Activated CD4-positive, alpha-beta T cell treated with anti-CD3 and anti-CD28 coated beads, Interleukin-2, amount 50 U/mL, for 4 hours (primary cell): ENCODE results near the gene BTNL3.
"Not testable (repeated sequence)": the region's sequence is repeated elsewhere in the genome, so short reads cannot be mapped to it uniquely, and the experiment has no call there.

ENCODE experiments used
- DNase-seq, 2 experiments: peaks; one replicate each; pipeline ENCODE4 v3.0.0-alpha.2; 2020

Gene BTNL3, protein sequence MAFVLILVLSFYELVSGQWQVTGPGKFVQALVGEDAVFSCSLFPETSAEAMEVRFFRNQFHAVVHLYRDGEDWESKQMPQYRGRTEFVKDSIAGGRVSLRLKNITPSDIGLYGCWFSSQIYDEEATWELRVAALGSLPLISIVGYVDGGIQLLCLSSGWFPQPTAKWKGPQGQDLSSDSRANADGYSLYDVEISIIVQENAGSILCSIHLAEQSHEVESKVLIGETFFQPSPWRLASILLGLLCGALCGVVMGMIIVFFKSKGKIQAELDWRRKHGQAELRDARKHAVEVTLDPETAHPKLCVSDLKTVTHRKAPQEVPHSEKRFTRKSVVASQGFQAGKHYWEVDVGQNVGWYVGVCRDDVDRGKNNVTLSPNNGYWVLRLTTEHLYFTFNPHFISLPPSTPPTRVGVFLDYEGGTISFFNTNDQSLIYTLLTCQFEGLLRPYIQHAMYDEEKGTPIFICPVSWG

DNA sequence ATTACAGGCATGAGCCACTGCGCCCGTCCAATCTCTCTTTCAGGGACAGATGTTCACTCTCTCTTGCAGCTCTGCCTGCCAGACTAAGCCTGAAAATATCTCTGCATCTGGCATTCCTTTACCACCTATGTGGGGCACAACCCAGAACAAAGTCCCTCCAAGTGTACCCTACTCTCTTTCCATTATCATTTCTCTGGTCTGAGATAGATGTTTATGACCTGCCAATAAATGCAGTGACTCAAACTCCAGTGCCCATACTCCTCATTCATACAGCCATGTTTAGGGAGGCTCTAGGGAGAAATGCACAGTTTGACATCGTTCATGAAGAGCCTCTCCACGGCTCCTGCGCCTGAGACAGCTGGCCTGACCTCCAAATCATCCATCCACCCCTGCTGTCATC is at the start of gene BTNL3:
TSS of gene BTNL3 (plus strand) at position 255 of the 400 bp plus-strand sequence. CDS start 183 bp downstream, outside the sequence.
- DNase-seq = no peak

DNA sequence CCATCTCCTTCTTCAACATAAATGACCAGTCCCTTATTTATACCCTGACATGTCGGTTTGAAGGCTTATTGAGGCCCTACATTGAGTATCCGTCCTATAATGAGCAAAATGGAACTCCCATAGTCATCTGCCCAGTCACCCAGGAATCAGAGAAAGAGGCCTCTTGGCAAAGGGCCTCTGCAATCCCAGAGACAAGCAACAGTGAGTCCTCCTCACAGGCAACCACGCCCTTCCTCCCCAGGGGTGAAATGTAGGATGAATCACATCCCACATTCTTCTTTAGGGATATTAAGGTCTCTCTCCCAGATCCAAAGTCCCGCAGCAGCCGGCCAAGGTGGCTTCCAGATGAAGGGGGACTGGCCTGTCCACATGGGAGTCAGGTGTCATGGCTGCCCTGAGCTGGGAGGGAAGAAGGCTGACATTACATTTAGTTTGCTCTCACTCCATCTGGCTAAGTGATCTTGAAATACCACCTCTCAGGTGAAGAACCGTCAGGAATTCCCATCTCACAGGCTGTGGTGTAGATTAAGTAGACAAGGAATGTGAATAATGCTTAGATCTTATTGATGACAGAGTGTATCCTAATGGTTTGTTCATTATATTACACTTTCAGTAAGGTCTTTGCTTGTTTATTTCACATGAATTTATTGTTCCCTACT is 38.2 kb upstream of the BTNL3 start:
- no peak for DNase-seq

DNA sequence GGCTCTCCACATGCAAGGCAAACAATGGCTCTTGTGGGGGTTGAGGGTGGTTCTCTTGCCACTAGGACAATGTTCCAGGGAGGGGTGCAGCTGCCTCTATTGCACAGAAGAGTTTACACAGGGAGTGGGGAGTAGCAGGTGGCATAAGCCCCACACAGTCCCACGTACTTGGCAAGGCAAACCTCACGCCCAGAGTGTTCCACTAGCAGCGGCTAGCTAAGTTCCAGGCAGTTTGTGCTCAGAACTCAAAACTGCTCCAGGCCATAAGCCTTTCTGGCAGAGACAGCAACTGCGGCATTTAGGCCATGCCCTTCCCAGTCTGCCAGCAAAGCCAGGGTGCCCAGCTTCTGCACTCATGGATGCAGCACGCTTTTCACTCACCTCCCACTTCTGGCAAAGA is 29.0 kb upstream of the BTNL3 start:
- DNase-seq = no peak

DNA sequence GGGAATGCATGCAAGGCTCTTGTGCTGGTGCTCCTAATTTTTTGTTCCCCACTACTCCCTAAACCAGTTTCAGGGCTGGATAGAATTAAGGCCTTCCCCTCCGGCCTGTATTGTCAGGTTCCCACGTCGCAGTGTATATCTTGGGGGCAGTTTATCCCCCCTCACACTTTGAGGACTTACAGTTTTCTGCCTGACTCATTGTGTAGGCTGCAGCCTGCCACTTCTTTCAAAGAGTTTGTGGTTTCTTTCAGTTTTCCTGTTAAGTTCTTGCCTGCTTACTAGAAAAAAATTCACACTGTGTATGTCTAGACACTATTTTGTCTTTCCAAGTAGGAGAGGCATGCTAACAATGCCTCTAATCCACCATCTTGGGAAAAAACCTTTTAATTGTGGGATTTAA is 28.4 kb upstream of the BTNL3 start:
- no peak for DNase-seq

DNA sequence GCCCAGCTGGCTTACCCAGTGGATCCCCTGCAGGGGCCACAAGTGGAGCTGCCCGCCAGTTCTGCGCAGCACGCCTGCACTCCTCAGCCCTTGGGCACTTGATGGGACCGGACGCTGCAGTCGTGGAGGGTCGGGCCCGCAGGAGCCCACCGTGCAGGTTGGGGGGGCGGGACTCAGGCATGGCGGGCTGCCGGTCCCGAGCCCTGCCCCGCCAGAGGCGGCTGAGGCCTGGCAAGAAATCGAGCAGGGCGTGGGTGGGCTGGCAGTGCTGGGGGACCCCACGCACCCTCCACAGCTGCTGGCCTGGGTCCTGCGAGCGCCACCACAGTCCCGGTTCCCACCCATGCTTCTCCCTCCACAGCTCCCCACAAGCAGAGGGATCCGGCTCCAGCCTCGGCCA is 19.2 kb upstream of the BTNL3 start:
- no peak for DNase-seq

DNA sequence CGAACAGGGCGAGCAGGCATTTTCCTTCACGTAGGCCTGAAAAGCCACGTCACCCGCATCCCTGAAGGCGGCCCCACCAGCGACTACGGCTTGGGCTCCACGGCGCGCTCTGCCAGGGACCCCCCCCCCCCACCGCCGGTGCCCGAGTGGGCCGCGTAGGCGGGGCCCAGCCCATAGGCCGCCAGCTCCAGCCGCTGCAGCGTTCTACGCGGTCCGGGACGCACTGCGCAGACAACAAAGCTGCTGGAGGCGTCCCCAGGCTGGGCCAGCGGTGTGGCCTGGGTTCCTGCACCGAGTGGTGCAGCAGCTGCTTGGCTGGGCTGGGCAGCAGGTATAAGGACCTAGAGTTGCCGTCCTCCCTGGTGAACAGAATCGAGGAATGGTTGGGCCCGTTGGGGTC is 18.3 kb upstream of the BTNL3 start:
- no peak for DNase-seq

DNA sequence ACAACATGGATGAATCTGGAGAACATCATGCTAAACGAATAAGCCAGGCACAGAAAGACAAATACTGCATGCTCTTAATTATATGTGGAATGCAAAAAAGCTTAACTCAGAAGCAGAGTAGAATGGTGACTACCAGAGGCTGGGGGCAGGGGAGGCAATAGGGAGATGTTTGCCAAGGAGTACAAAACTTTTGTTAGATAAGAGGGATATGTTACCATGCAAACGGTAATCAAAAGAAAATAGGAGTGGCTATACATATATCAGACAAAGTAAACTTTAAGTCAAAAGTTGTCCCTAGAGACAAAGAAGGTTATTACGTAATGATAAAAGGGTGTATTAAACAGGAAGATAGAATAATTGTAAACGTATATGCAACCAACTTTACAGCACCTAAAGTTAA is 17.8 kb upstream of the BTNL3 start:
- DNase-seq = no peak

DNA sequence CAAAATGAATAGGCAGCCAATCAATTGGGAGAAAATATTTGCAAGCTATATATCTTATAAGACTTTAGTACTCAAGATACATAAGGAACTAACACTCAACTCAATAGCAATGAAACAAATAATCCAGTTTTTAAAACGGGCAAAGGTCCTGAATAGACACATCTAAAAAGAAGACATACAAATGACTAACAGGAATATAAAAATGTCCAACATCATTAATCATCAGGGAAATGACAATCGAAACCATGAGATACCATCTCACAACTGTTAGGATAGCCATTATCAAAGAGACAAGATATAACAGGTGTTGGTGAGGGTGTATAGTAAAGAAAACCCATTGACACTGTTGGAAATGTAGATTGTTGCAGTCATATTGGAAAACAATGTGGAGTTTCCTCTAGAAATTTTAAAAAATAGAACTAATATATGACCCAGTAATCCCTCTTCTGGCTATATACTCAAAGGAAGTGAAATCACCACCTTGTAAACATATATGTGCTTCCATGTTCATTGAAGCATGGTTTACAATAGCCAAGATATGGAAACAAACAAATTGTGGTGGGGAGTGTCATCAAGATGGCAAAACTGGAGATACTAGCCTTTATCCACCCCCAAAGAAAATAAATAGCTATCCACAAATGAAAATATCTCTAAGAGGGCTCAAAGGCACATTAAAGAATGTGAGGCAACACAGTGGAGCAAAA is 13.9 kb upstream of the BTNL3 start:
- DNase-seq = no peak

DNA sequence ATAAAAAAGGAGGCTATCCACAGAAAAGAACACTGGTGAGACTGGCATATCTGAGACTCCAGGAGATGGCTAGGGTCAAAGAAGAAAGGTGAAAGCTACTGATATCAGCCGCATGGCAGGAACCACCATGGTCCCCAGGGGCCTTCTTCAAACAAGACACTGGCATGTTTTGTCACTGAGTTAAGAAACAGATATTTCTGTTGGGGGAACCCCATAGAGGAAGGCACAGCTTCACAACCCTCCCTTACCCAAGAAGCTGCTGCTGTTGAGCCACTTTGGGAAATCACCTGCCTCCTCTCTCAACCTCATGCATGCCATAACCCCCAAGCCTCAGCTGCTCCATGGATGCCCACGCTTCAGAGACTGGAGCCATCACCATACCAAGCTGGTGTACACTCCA is 13.3 kb upstream of the BTNL3 start:
- no peak for DNase-seq

DNA sequence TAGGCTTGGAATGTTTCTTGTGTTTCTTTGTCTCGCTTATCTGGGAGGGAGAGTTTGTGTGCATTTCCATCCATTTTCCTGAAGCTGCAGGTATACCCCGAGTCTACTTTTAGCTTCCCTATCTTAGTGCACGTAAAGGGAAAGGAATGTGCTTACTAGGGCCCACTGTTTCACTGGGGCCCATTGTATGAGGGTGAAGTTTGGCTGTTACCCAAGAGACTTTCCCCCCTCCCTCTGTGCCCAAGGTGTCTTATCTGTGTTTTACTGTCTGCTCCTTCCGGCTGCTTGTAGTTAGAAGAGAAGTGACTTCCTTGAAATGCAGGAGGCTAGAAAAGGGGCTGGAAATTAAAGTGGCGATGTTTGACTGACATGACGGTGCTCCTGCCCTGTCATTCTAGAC is 12.1 kb upstream of the BTNL3 start:
- no peak for DNase-seq

DNA sequence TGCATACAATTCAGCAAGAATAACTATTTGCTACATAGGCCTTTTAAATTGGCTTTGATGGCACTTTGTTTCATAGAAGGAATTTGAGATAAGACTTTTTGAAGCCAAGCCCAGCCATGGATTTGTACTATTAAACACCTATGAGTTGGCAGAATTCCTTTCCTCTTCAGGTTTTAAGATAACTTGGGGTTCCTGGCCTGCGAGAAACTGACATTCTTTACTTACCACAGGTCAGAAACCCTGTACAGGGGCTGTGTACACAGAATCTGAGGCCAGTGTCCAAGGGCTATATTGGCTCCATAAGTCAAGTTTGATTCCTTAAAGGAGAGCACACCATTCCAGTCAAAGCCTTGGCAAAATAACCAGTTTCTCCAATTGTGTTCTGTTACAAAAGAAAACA is 10.8 kb upstream of the BTNL3 start:
- DNase-seq = no peak

DNA sequence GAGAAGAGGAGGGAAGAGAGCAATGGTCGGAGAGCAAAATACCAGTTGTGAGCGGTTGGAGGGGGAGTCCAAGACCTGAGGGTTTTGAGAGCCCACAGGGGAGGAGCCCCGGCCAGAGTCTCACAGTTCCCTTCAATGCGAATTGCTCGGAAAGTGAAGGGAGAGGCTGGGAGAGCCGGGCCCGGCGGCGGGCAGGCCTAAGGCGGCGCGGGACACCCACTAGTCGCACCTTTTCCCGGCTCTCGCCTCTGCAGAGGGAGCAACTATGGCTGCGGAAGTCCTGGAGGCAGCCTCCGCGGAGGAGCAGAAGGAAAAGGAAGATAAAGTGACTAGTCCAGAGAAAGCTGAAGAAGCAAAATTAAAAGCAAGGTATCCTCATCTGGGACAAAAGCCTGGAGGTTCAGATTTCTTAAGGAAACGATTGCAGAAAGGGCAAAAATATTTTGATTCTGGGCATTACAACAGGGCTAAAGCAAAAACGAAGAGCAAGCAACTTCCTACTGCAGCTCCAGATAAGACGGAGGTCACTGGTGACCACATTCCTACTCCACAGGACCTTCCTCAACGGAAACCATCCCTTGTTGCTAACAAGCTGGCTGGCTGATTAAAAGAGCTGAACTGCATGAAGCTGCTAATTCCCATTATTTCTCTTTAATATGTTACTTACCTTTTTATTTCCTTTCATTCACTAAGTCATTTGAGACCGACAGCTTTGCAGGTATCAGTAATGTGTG is 6.5 kb upstream of the BTNL3 start:
- DNase-seq = no peak

DNA sequence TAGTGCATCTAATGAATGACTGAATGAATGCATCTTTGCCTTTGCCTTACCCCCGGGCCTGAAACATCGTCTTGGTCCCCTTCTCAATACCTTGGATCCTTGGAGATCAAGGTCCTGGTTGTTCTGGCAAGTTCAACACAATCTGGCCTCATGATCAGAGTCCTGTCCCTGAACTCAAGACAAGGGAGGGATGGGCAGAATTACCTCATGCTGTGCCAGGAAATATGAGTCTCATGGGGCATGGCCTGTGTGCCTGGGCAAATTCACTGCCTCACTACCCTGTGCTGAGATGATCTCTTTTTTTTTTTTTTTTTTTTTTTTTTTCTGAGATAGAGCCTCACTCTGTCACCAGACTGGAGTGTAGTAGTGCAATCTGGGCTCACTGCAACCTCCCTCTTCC is 630 bp upstream of the BTNL3 start:
- no peak for DNase-seq

DNA sequence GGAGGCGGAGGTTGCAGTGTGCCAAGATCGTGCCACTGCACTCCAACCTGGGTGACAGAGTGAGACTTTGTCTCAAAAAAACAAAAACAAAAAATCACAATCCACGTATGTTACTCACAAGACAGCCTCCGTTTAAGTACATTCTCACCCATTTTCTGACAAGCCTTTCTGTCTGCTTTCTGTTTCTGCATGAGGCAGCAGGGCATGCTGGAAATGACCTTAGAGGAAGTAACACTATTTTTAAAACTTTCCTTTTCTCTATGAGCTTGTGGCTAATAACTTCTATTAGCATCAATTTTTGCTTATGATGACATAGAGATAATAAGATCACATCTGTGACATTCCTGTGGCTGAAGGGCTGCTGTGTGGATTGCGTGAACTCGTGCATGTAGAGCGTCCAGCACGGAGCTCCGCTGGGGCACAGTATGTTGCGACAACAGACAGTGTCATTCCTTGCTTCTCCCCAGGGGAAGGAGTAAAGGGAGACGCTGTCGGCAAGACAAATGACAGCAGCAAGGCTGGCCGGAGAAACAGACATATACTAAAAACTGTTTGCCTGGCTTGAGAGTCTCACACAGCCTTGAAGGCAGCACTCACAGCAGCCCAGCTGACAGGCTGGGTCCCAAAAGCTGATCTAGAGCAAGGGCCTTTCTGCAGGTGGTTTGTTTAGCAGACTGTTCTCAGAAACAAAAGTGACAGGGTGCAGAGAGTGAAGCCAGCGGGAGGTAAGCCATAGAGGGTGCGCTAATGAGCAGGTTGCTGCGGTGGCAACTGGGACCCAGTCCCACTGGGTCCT is 1.6 kb downstream of the BTNL3 start:
- DNase-seq = no peak

DNA sequence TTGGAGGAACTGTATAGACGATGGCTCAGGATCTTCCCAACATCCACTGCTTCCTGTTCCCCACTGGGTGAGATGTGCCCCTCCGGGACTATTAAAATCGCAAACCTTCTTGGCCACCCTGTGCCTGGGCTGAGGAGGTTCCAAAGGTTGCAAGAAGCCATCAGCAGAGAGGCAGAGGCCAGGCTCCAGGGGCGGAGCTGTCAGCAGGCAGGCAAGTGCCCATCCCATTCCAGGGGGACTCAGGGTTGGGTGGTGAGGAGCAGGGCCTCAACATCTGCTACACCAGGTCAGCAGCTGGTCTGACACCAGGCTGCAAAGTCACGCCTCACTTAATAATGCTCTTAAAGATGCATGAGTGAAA is 2.2 kb downstream of the BTNL3 start:
- no peak for DNase-seq

DNA sequence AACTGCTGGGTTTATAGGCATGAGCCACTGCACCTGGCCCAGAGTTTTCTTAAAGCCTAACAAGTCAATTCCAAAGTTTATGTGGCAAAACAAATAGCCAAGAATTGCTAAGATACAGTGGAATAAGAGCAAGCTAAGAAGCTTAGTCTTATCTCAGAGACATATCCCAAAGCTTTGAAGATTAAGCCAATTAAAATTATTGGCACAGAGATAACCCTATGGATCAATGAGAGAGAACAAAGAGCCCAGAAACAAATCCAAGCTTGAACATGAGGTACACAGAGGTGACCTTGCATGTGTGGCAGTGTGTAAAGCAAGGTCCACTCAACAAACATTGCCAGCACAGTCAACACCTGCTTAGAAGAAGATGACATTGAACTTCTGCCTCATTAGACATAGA is 13.3 kb downstream of the BTNL3 start:
- no peak for DNase-seq

DNA sequence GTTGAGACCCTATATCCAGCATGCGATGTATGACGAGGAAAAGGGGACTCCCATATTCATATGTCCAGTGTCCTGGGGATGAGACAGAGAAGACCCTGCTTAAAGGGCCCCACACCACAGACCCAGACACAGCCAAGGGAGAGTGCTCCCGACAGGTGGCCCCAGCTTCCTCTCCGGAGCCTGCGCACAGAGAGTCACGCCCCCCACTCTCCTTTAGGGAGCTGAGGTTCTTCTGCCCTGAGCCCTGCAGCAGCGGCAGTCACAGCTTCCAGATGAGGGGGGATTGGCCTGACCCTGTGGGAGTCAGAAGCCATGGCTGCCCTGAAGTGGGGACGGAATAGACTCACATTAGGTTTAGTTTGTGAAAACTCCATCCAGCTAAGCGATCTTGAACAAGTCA is 17.1 kb downstream of the BTNL3 start:
- no peak for DNase-seq

DNA sequence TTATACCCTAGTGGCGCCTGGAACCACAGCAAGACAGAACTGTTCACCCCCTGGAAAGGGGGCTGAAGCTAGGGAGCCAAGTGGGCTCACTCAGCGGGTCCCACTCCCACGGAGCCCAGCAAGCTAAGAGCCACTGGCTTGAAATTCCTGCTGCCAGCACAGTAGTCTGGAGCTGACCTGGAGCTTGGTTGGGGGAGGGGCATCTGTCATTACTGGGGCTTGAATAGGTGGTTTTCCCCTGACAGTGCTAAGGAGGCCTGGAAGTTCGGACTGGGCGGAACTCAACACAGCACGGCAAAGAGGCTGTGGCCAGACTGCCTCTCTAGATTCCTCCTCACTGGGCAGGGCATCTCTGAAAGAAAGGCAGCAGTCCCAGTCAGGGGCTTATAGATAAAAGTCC is 19.5 kb downstream of the BTNL3 start:
- no peak for DNase-seq

DNA sequence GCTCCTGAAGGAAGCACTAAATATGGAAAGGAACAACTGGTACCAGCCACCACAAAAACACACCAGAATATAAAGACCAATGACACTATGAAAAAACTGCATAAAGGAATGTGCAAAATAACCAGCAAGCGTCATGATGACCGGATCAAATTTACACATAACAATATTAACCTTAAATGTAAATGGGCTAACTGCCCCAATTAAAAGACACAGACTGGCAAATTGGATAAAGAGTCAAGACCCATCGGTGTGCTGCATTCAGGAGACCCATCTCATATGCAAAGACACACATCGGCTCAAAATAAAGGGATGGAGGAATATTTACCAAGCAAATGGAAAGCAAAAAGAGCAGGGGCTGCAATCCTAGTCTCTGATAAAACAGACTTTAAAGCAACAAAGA is 21.4 kb downstream of the BTNL3 start:
- DNase-seq = not testable (repeated sequence)

DNA sequence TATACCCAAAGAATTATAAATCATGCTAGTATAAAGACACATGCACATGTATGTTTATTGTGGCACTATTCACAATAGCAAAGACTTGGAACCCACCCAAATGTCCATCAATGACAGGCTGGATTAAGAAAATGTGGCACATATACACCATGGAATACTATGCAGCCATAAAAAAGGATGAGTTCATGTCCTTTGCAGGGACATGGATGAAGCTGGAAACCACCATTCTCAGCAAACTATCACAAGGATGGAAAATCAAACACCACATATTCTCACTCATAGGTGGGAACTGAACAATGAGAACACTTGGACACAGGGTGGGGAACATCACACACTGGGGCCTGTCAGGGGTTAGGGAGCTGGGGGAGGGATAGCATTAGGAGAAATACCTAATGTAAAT is 26.0 kb downstream of the BTNL3 start:
- not testable (repeated sequence) for DNase-seq

DNA sequence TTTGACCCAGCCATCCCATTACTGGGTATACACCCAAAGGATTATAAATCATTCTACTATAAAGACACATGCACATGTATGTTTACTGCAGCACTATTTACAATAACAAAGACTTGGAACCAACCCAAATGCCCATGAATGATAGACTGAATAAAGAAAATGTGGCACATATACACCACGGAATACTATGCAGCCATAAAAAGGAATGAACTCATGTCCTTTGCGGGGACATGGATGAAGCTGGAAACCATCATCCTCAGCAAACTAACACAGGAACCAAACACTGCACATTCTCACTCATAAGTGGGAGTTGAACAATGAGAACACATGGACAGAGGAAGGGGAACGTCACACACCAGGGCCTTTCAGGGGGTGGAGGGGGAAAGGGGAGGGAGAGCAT is 28.8 kb downstream of the BTNL3 start:
- DNase-seq = not testable (repeated sequence)

DNA sequence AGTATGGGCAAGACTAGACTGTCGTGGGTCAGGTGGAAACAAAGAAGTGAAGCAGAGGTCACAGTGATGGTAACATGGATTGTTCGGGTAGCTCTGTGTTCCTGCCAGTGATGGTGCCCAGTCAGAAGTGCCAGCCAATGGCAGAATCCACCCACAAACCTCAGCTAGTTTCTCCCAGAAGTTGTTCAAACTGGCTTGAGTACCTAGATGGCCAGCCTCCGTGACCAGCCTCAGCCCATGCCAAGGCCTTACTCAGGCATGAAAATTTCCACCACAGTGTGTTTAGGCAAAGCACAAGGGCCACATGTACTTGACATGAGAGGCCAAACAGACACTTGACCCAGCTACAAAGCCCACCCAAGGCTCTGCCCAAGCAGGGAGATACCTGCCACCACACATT is 32.0 kb downstream of the BTNL3 start:
- DNase-seq = no peak
